ENCODE data around the gene GLA. TPM values are rescaled to one million over a fixed set of nuclear protein-coding genes. Genes with fewer than 3 reads are reported as not detected.

Gene GLA
- polyA plus RNA-seq (ENCODE audit: insufficient read length), result 39.4 TPM
- long read RNA-seq, donor 1, transcript GLA-201 (7 exons, 1,318 nt), result major isoform, 8 of 17 reads
- long read RNA-seq, donor 1, partial matches to known transcripts, result 6 of 17 reads
- long read RNA-seq, donor 1, other reads (novel, unspliced or antisense), result 0 of 17 reads
- long read RNA-seq, donor 2, transcript GLA-201 (7 exons, 1,318 nt), result major isoform, 7 of 11 reads
- long read RNA-seq, donor 2, partial matches to known transcripts, result 0 of 11 reads
- long read RNA-seq, donor 2, other reads (novel, unspliced or antisense), result 0 of 11 reads
- long read RNA-seq, donor 3, transcript GLA-201 (7 exons, 1,318 nt), result major isoform, 6 of 22 reads
- long read RNA-seq, donor 3, transcript GLA-202 (2 exons, 618 nt), result major isoform, 6 of 22 reads
- long read RNA-seq, donor 3, partial matches to known transcripts, result 7 of 22 reads
- long read RNA-seq, donor 3, other reads (novel, unspliced or antisense), result 0 of 22 reads
- long read RNA-seq, donor 4, partial matches to known transcripts, result 0 of 2 reads
- long read RNA-seq, donor 4, other reads (novel, unspliced or antisense), result 0 of 2 reads
- long read RNA-seq, donor 5, transcript GLA-201 (7 exons, 1,318 nt), result major isoform, 12 of 20 reads
- long read RNA-seq, donor 5, partial matches to known transcripts, result 0 of 20 reads
- long read RNA-seq, donor 5, other reads (novel, unspliced or antisense), result 0 of 20 reads
- long read RNA-seq, donor 6, transcript GLA-201 (7 exons, 1,318 nt), result major isoform, 7 of 9 reads
- long read RNA-seq, donor 6, partial matches to known transcripts, result 0 of 9 reads
- long read RNA-seq, donor 6, other reads (novel, unspliced or antisense), result 0 of 9 reads
- long read RNA-seq, donor 7, transcript GLA-202 (2 exons, 618 nt), result minor isoform, 6 of 22 reads
- long read RNA-seq, donor 7, transcript GLA-204 (3 exons, 793 nt), result minor isoform, 6 of 22 reads
- long read RNA-seq, donor 7, transcript GLA-201 (7 exons, 1,318 nt), result major isoform, 10 of 22 reads
- long read RNA-seq, donor 7, partial matches to known transcripts, result 0 of 22 reads
- long read RNA-seq, donor 7, other reads (novel, unspliced or antisense), result 0 of 22 reads
- long read RNA-seq, donor 8, partial matches to known transcripts, result 0 of 7 reads
- long read RNA-seq, donor 8, other reads (novel, unspliced or antisense), result 0 of 7 reads

- peak; percentile 95 for DNase-seq
These were observed at the start of gene GLA, which contains the start of gene HNRNPH2 for GRCh38 chrX:101407748-101408531. Gene GLA, minus strand, starts transcription at chrX:101407925. Its CDS starts 22 bp downstream, at chrX:101407903. Gene HNRNPH2, plus strand, starts transcription at chrX:101408222. Its CDS starts 3,767 bp downstream, at chrX:101411989.

GRCh38 chrX:101452056-101452455 is 44.3 kb upstream of the GLA start:
- no peak for DNase-seq

DNA sequence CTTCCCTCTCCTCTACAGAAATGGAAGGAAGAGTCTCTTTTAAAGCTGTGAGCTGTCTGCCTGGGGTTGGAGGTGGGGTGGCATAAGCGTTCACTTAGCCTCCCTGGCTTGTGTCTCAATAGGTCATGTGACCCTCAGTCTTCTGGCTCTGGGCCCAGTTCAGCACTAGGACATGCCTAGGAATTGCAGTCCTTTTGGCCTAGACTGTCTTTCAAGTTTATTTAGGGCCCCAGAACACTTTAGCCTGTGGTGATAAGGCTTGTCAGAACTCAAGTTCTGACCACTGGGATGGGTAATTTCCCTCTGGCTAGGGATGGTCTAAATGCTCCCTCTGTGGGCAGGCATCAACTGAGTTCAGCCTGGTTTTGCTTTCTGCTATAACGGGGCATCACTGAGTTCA is 43.2 kb upstream of the GLA start:
- DNase-seq, result no peak

DNA sequence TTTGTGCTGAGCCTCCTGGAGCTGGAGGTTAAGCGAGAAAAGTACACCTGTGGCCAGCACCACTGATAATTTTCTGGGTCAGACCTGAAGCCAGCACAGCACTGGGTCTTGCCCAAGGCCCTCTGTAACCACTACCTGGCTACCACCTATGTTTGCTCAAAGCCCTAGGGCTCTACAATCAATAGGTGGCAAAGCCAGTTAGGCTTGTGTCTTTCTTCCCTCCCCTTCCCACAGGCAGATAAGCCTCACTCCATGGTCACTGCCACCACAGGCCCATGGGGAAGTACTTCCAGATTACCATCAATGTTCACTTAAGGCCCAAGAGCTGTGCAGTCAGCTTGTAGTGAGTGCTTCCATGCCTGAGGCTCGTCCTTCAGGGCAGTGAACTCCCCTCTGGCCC is 42.4 kb upstream of the GLA start:
- no peak for DNase-seq

DNA sequence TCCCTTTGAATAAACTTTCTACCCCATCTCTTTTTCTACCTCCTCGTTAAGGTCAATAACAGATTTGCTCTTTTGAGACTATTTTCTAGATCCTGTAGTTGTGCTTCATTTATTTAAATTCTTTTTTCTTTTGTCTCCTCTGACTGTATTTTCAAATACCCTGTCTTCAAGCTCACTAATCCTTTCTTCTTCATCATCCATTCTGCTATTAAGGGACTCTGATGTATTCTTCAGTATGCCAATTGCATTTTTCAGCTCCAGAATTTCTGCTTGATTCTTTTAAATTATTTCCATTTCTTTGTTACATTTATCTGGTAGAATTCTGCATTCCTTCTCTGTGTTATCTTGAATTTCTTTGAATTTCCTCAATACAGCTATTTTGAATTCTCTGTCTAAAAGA is 41.6 kb upstream of the GLA start:
- DNase-seq, result no peak

GRCh38 chrX:101442085-101442484 is 34.4 kb upstream of the GLA start:
- no peak for DNase-seq

DNA sequence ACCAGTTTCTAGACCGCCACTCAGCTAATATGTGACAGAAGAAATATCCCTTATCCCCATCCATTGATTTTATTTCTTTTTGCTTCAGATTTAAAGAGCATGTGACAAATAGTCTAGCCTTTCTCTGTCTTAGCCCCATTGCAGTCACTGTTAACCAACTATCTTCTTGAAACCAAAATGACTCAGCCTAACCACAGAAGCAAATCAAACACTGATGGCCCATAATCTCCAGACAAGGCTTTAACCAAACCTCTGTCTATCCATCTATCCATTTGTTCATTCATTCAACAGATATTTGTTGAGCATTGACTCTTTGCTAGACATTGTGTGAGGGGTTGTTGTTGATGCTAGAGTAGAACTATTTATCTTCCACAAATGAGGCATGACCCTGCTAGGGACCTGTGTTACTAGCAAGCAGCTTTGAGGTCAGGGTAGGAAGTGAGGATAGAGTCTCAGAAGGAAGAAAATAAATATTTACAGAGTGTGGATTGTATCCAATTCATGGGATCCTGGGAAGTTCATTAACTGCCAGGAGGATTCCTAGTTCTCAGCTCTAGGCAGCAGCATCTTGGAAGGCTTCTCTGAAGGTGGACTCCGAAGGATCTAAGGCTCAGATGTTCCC is 22.8 kb upstream of the GLA start:
- no peak for DNase-seq

GRCh38 chrX:101429934-101430333 is 22.2 kb upstream of the GLA start:
- DNase-seq, result no peak

GRCh38 chrX:101427954-101428353 is 20.2 kb upstream of the GLA start:
- no peak for DNase-seq

DNA sequence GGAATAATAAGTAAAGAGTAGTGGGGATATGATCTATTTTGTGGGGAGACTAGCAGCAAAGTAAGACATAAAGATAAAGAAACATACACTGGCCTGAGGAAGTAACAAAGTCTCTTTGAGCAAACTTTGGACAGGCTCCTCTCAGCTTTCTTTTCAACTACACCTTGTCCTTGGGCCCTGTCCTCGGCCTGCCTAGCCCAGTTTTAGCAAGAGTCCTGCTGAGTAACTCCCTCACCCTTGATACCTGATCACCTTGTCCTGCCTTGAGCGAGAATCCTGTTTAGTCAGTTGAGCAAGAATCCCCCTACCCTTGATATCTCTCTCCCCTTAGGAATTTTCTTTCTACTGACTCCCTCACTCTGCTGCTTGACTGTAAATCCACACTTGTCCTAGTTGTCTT is 11.8 kb upstream of the GLA start:
- no peak for DNase-seq

- peak; percentile 52 for DNase-seq
These were observed 10.5 kb upstream of the GLA start for GRCh38 chrX:101417981-101418841.

DNA sequence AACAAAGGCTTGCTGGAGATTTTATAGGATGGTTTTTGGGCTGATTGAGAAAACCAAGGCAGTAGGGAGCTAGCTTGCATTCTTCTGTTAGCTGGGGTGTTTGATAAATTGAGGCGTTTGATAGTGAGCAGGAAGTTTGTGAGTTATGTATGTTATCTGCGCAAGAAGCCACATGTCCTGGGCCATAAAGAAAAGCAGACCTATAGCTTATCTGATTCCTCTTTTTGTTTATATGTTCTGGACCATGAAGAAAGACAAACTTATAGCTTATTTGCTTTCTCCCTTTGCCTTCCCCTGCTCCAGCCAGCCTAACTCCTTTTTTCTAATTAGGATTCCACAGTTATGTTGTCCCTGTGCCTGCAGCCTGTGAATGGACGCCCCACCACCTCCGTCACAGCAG is 9.5 kb upstream of the GLA start:
- DNase-seq, result no peak

- no peak for DNase-seq
These were observed 9.0 kb upstream of the GLA start for GRCh38 chrX:101416691-101417090.

DNA sequence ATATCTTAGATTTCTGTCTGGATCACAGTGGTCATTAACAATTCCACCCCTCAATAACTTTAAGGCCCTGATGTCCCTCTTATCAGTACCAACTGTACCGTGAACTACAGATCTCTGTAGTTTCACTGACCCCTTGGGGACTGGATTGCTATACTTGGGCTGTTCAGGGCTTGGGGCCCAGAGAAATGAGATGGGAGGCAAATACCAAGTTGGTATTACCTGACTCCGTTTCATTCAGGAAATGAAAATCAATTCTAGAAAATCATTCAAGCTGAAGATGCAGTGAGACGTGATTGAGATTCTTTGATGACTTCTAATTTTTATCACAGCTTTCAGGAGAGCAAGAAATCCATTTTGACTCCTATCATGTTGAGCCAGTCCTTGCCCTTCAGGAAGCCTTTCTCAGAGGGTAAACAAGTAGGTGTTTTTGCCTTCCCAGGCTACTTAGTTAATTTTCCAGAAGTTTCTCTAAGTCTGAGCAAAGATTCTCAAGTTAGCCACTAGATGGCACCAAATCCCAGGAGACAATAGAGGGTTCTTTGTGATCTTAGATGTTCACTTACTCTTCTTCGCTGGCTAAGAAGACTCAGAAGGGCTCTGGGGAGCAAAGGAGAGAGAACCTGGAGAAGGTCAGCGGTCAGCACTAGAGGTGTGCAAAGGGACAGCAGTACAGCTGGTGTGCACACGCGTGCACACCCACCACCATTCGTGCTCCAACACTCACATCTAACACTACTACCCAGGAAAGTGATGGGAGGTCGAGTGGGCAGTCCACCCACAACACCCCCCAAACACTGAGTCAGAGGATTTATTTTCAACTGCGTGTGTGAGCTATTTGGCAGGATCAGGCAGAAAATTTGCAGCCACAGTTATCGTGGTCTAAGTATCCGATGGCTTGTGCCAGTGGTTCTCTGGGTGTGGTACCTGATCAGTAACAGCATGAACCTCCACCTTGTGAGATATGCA is 7.7 kb upstream of the GLA start:
- DNase-seq, result peak; percentile 75

DNA sequence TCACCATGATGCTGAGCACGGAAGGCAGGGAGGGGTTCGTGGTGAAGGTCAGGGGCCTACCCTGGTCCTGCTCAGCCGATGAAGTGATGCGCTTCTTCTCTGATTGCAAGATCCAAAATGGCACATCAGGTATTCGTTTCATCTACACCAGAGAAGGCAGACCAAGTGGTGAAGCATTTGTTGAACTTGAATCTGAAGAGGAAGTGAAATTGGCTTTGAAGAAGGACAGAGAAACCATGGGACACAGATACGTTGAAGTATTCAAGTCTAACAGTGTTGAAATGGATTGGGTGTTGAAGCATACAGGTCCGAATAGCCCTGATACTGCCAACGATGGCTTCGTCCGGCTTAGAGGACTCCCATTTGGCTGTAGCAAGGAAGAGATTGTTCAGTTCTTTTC is 4.3 kb upstream of the GLA start:
- DNase-seq, result no peak

GRCh38 chrX:101410461-101410860 is 2.7 kb upstream of the GLA start:
- no peak for DNase-seq

- no peak for DNase-seq
These were observed 1.3 kb upstream of the GLA start for GRCh38 chrX:101409043-101409442.

DNA sequence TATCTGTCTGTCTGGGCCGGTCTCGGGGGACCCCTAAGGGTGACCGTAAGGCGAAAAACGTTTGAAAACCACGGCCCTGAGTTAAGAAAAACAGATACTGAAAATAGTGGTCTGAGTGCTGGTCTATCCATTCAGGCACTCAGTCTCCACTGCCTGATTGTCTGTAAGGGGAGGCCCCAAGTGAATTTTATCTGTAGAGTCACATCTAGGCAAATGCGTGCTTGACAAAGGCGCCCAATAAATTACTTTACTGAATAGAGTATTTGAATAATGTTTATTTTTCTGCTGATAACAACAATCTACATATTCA is 762 bp upstream of the GLA start:
- DNase-seq, result no peak

DNA sequence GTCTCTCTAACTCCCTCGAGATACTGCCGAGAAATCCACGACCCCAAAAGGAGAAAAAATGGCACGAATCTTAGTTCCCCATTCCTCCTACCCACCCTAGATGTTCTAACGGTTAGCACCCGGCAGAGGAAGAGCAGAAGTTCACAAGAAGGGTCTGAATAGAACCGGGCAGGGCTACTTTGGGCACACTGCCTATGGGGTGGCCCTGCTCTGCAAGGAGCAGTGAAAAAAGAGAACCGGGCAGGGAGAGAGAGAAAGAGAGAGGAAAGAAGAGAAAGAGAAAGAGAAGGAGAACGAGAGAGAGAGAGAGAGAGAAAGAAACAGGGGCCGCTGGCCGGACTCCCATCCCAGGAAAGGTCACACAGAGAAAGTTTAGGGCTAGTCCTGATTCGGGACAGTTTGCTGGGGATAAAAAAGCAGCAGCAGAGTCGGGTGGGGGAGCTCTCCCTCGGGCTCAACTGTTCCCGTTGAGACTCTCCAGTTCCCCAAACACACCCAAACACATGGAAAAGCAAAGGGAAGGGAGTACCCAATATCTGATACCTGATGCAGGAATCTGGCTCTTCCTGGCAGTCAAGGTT is 468 bp downstream of the GLA start:
- no peak for DNase-seq
